ENCODE data around the gene RPL41.

Gene RPL41

GRCh38 chr12:56127485-56127887 lies 11.1 kb downstream of the RPL41 start:
- no peaks in the 10 kb centered on the region for H3K27me3 Mint-ChIP-seq (ENCODE audit: low read depth)
- peak overlapping the region; percentile 87 to 90 (median 90) for H3K27ac Mint-ChIP-seq
- TF ChIP-seq, protein P1, sequence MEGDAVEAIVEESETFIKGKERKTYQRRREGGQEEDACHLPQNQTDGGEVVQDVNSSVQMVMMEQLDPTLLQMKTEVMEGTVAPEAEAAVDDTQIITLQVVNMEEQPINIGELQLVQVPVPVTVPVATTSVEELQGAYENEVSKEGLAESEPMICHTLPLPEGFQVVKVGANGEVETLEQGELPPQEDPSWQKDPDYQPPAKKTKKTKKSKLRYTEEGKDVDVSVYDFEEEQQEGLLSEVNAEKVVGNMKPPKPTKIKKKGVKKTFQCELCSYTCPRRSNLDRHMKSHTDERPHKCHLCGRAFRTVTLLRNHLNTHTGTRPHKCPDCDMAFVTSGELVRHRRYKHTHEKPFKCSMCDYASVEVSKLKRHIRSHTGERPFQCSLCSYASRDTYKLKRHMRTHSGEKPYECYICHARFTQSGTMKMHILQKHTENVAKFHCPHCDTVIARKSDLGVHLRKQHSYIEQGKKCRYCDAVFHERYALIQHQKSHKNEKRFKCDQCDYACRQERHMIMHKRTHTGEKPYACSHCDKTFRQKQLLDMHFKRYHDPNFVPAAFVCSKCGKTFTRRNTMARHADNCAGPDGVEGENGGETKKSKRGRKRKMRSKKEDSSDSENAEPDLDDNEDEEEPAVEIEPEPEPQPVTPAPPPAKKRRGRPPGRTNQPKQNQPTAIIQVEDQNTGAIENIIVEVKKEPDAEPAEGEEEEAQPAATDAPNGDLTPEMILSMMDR (IDR thresholded peaks at IDR 0.05; ENCODE audit: unreplicated experiment in 3 of 3) = no peak
- peaks cover 54% of the 10 kb centered on the region for H3K4me1 Mint-ChIP-seq
- H3K4me3 Mint-ChIP-seq = peak overlapping the region; percentile 92 to 97 (median 95)
- no peaks in the 10 kb centered on the region for H3K9me3 Mint-ChIP-seq
- peaks cover 23% of the 10 kb centered on the region for H3K36me3 Mint-ChIP-seq (ENCODE audit: low read depth)

- Mint-ChIP-seq H3K4me3 (peak within 1 kb of the TSS; percentile 92 to 97 (median 95)), H3K27ac (peak within 1 kb of the TSS; percentile 87 to 90 (median 90)), H3K9me3 (no peaks in the 10 kb centered on the region), H3K4me1 (peaks cover 50% of the 10 kb centered on the region), H3K36me3 (ENCODE audit: low read depth) (peaks cover 26% of the 10 kb centered on the region), H3K27me3 (ENCODE audit: low read depth) (no peaks in the 10 kb centered on the region)
- TF ChIP-seq, protein P1 (IDR thresholded peaks at IDR 0.05; ENCODE audit: unreplicated experiment in 3 of 3) = no peak
These were observed 11.6 kb downstream of the RPL41 start, which contains the start of gene ESYT1 for GRCh38 chr12:56127888-56128669. Gene ESYT1, plus strand, starts transcription at chr12:56128267. Its CDS starts 53 bp downstream, at chr12:56128320.

DNA sequence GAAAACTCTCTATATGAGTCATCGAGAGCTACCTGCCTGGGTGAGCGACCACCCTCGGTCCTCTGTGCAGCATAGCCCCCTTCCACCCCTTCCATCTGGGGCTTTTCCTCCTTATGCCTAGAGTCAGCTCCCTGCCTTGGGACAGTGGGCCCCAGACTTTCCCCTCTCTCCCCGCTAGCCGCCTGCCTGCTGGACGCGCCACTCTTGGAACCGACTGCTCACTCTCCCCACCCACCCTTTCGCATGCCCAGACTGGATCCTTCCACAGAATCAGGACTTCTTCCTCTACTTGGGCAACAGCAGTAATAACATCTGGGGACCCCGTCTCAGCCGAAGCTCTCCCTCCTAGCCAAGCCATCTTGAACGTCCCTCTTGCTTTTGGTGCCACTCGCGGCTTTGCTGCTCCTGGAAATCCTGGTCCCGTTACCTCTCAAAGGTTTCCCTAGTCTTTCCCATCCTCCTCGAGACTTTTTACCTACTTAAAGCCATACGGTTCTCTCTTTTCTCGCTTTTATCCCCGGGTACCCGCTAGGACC lies 12.3 kb downstream of the RPL41 start:
- TF ChIP-seq, protein P1 (IDR thresholded peaks at IDR 0.05; ENCODE audit: unreplicated experiment in 3 of 3) = no peak
- Mint-ChIP-seq H3K36me3 (ENCODE audit: low read depth) (peaks cover 32% of the 10 kb centered on the region), H3K4me3 (peak overlapping the region; percentile 92 to 97 (median 95)), H3K9me3 (no peaks in the 10 kb centered on the region), H3K27ac (peak overlapping the region; percentile 81 to 90 (median 87)), H3K27me3 (ENCODE audit: low read depth) (no peaks in the 10 kb centered on the region), H3K4me1 (peaks cover 48% of the 10 kb centered on the region)

GRCh38 chr12:56129206-56129941 lies 12.9 kb downstream of the RPL41 start:
- peak overlapping the region; percentile 81 to 90 (median 87) for H3K27ac Mint-ChIP-seq
- TF ChIP-seq, protein P1 (IDR thresholded peaks at IDR 0.05; ENCODE audit: unreplicated experiment in 3 of 3) = no peak

DNA sequence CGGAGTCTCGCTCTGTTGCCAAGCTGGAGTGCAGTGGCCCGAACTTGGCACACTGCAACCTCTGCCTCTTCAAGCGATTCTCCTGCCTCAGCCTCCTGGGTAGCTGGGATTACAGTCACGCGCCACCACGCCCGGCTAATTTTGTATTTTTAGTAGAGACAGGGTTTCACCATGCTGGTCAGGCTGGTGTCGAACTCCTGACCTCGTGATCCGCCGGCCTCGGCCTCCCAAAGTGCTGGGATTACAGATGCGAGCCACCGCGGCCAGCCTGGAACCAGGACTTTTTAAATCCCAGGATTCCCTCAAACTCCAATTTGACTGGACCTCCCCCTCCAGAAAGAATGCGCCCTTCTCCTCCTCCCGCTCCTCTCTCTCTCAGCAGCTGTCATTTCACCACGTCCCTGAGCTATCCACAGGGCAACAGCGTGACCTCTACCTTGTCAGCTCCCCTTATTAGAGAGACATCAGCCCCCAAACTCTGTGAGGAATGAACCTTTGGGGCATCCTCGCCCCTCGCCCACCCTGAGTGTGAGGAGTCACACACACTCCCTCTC lies 13.6 kb downstream of the RPL41 start:
- Mint-ChIP-seq H3K9me3 (no peaks in the 10 kb centered on the region), H3K4me1 (peaks cover 41% of the 10 kb centered on the region), H3K27me3 (ENCODE audit: low read depth) (no peaks in the 10 kb centered on the region), H3K36me3 (ENCODE audit: low read depth) (peaks cover 41% of the 10 kb centered on the region), H3K27ac (peak overlapping the region; percentile 54 to 90 (median 70)), H3K4me3 (peak overlapping the region; percentile 92 to 97 (median 95))
- TF ChIP-seq, protein P1 (IDR thresholded peaks at IDR 0.05; ENCODE audit: unreplicated experiment in 3 of 3) = no peak

More at GRCh38 chr12:56129206-56129941, 12.9 kb downstream of the RPL41 start:
- H3K9me3 Mint-ChIP-seq = no peaks in the 10 kb centered on the region
- H3K36me3 Mint-ChIP-seq (ENCODE audit: low read depth) = peaks cover 39% of the 10 kb centered on the region
- H3K4me1 Mint-ChIP-seq = peaks cover 44% of the 10 kb centered on the region
- peak overlapping the region; percentile 92 to 97 (median 95) for H3K4me3 Mint-ChIP-seq
- H3K27me3 Mint-ChIP-seq (ENCODE audit: low read depth) = no peaks in the 10 kb centered on the region
